Uterus (tissue), 4 donors: Measurements from ENCODE around the gene WDR74. TPM values are rescaled to one million over a fixed set of nuclear protein-coding genes. Genes with fewer than 3 reads are reported as not detected.
A peak's percentile ranks its signal among the peaks of the same experiment; 100 is the strongest.

Source experiments
- DNase-seq, 2 donors: peaks; one replicate each; pipeline ENCODE4 v3.0.0-alpha.2; 2019 to 2020
- H3K27ac ChIP-seq, 2 donors: fragments of 200-600 bp; sonication (generic); 1 replicate in 1 of 2; 2 replicates in 1 of 2; pipeline ENCODE4 v1.5.1; 2016 to 2018
- H3K27me3 ChIP-seq, 2 donors: fragments of 200-600 bp; sonication (generic); one replicate each; pipeline ENCODE4 v1.5.1; 2018 to 2019; ENCODE audit warnings: control low read depth in 1 of 2
- H3K36me3 ChIP-seq, 2 donors: fragments of 200-600 bp; sonication (generic); one replicate each; pipeline ENCODE4 v1.5.1; 2019; ENCODE audit warnings: control low read depth in 1 of 2
- H3K4me1 ChIP-seq, 2 donors: fragments of 200-600 bp; sonication (generic); one replicate each; pipeline ENCODE4 v1.5.1; 2018 to 2019; ENCODE audit warnings: control low read depth in 1 of 2
- H3K4me3 ChIP-seq, 2 donors: fragments of 200-600 bp; sonication (generic); 1 replicate in 1 of 2; 2 replicates in 1 of 2; pipeline ENCODE4 v1.5.1; 2018 to 2019; ENCODE audit warnings: mild to moderate bottlenecking in 1 of 2
- H3K9me3 ChIP-seq, 2 donors: fragments of 200-600 bp; sonication (generic); one replicate each; pipeline ENCODE4 v1.5.1; 2019; ENCODE audit warnings: control low read depth in 1 of 2
- POLR2A ChIP-seq, 2 donors: fragments of 450-650 bp; IDR thresholded peaks; one replicate each; pipeline ENCODE4 v1.6.1; 2016; ENCODE audit warnings: antibody characterized with exemption in 2 of 2, mild to moderate bottlenecking in 1 of 2, moderate library complexity in 1 of 2
- intact Hi-C: fragments of 100-400 bp; cut with DNase I; formaldehyde crosslinking; loops from one replicate; pipeline ENCODE4 v1.15.1; 2023; ENCODE audit warnings: low total_unique reads
- microRNA-seq: library from miRNA; unstranded; fragments of <30 nt; microRNA quantifications from one replicate; pipeline ENCODE4, GENCODE V29; 2016; ENCODE audit warnings: borderline microRNAs expressed, borderline replicate concordance
- small RNA-seq: library from RNA; depleted of rRNA; stranded (forward); fragments of <200 nt; gene quantifications from one replicate; pipeline ENCODE3, GENCODE V24; 2016
- total RNA-seq, 4 donors: library from RNA; depleted of rRNA in 3 of 4; stranded (reverse); fragments of >200 nt in 3 of 4; gene quantifications; one replicate each; pipeline versions ENCODE4 v1.1.0 to v1.2.4, GENCODE V29; 2014 to 2023
- TF ChIP-seq, protein P1 (sequence below), 4 experiments: fragments of 200-600 bp in 2 of 4; fragments of 450-650 bp in 2 of 4; sonication (generic) in 2 of 4; IDR thresholded peaks; one replicate each; pipeline ENCODE4 v1.5.1; 2016 to 2019; ENCODE audit warnings: antibody characterized with exemption in 4 of 4, mild to moderate bottlenecking in 2 of 4, moderate library complexity in 1 of 4
- donor health status: DM: yes; HTN: yes; CAD: no.

Gene WDR74
- total RNA-seq, 4 donors from 2014 or later: 10.0 to 66.0 (median 35.0) TPM

GRCh38 chr11:62789576-62789975 lies 49.8 kb downstream of the WDR74 start:
- no peak overlapping the region for H3K27ac ChIP-seq
- intact Hi-C loops: no loop called here
- DNase-seq: no peak
- H3K27me3 ChIP-seq: no peaks in the 10 kb centered on the region
- H3K9me3 ChIP-seq: no peaks in the 10 kb centered on the region
- peaks cover 0 to 5% of the 10 kb centered on the region in 2 donors for H3K4me1 ChIP-seq
- no peak overlapping the region for H3K4me3 ChIP-seq
- no peak for TF ChIP-seq POLR2A (IDR thresholded peaks at IDR 0.05)
- TF ChIP-seq, protein P1, sequence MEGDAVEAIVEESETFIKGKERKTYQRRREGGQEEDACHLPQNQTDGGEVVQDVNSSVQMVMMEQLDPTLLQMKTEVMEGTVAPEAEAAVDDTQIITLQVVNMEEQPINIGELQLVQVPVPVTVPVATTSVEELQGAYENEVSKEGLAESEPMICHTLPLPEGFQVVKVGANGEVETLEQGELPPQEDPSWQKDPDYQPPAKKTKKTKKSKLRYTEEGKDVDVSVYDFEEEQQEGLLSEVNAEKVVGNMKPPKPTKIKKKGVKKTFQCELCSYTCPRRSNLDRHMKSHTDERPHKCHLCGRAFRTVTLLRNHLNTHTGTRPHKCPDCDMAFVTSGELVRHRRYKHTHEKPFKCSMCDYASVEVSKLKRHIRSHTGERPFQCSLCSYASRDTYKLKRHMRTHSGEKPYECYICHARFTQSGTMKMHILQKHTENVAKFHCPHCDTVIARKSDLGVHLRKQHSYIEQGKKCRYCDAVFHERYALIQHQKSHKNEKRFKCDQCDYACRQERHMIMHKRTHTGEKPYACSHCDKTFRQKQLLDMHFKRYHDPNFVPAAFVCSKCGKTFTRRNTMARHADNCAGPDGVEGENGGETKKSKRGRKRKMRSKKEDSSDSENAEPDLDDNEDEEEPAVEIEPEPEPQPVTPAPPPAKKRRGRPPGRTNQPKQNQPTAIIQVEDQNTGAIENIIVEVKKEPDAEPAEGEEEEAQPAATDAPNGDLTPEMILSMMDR (IDR thresholded peaks at IDR 0.05): no peak
- no peaks in the 10 kb centered on the region for H3K36me3 ChIP-seq

GRCh38 chr11:62788991-62789390 lies 50.4 kb downstream of the WDR74 start:
- Histone ChIP-seq H3K27me3 (no peaks in the 10 kb centered on the region), H3K36me3 (no peaks in the 10 kb centered on the region), H3K9me3 (no peaks in the 10 kb centered on the region), H3K4me3 (no peak overlapping the region), H3K27ac (no peak overlapping the region), H3K4me1 (peaks cover 0 to 5% of the 10 kb centered on the region in 2 donors)
- intact Hi-C loops: no loop called here
- no peak for TF ChIP-seq POLR2A (IDR thresholded peaks at IDR 0.05)
- TF ChIP-seq, protein P1 (IDR thresholded peaks at IDR 0.05): no peak
- DNase-seq: no peak

GRCh38 chr11:62787005-62787759 lies 52.2 kb downstream of the WDR74 start, which contains the start of gene TMEM179B:
TSS of gene TMEM179B (plus strand) at chr11:62787402. CDS start at chr11:62787432, 30 bp downstream.
- H3K36me3 ChIP-seq: no peaks in the 10 kb centered on the region
- intact Hi-C loops: loop anchor here (2.0 kb wide), 1 partner anchor 76 kb away; no protein-coding TSS in a partner anchor

DNA sequence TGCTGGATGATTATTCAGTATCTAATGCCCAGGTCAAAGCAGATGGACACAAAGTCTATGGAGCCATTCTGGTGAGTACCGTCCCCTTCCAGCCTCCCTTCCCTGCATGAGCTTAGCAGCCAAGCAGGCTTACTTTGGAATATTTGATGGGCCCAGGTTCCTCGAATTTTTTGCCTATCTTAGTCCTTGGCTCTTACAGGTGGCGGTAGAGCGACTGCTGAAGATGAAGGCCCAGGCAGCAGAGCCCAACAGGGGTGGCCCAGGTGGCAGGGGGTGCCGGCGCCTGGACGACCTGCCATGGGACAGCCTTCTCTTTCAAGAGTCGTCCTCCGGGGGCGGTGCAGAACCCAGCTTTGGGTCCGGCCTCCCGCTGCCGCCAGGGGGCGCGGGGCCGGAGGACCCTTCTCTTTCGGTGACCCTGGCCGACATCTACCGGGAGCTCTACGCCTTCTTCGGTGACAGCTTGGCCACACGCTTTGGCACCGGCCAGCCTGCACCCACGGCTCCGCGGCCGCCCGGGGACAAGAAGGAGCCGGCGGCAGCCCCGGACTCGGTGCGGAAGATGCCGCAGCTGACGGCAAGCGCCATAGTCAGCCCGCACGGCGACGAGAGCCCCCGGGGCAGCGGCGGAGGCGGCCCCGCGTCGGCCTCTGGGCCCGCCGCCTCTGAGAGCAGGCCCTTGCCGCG lies 52.9 kb downstream of the WDR74 start:
- H3K27ac ChIP-seq: peak overlapping the region; percentile 96 to 97
- no peak for TF ChIP-seq POLR2A (IDR thresholded peaks at IDR 0.05)
- TF ChIP-seq, protein P1 (IDR thresholded peaks at IDR 0.05): peak; percentile 96 to 98 (median 96)
- peak; percentile 87 to 88 for DNase-seq
- intact Hi-C loops: loop anchor here (2.0 kb wide), 1 partner anchor 76 kb away; no protein-coding TSS in a partner anchor
- no peaks in the 10 kb centered on the region for H3K27me3 ChIP-seq
- H3K9me3 ChIP-seq: no peaks in the 10 kb centered on the region
- H3K4me1 ChIP-seq: no peaks in the 10 kb centered on the region
- no peaks in the 10 kb centered on the region for H3K36me3 ChIP-seq
- peak overlapping the region; percentile 84 to 96 for H3K4me3 ChIP-seq

More at GRCh38 chr11:62787005-62787759, 52.2 kb downstream of the WDR74 start, which contains the start of gene TMEM179B:
- Histone ChIP-seq H3K9me3 (no peaks in the 10 kb centered on the region), H3K27ac (peak within 1 kb of the TSS; percentile 96 to 97), H3K4me3 (peak within 1 kb of the TSS; percentile 84 to 96), H3K4me1 (peaks cover 0 to 2% of the 10 kb centered on the region in 2 donors), H3K27me3 (no peaks in the 10 kb centered on the region)
- DNase-seq: peak; percentile 96 to 99
- TF ChIP-seq, protein P1 (IDR thresholded peaks at IDR 0.05): peak in 3 of 4 experiments; percentile 61 to 67 (median 61)
- TF ChIP-seq POLR2A (IDR thresholded peaks at IDR 0.05): peak; percentile 96 to 98

Small RNA genes within 50 kb of the gene (microRNA-seq; reads per million reads assigned to microRNA genes)
- gene MIR6514 (not detected), gene MIR6748 (not detected)

Small RNA genes within 50 kb of the gene (small RNA-seq; reads per million reads assigned to genes)
- not detected for gene MIR6514
- not detected for gene RF00099
- not detected for gene RNU6-118P
- not detected for gene SNORD22
- gene SNORD26: not detected
- gene SNORD27: not detected
- not detected for gene SNORD28
- gene SNORD30: 916 reads per million, percentile 98 among the genes with 10 or more reads in this experiment

Other genes with a start within 250 kb of the WDR74 start
- gene TUT1, start 248.1 kb downstream of the WDR74 start, total RNA-seq: 10 to 100 TPM in 1 of 4 donors, 1 to 10 TPM in 3; 7.1 to 19.3 (median 8.6) TPM
- gene MTA2, start 237.7 kb downstream of the WDR74 start, total RNA-seq: 100 to 1,000 TPM in 2 of 4 donors, 10 to 100 TPM in 2; 37.9 to 120 (median 78.2) TPM
- gene EML3, start 226.8 kb downstream of the WDR74 start, total RNA-seq: 100 to 1,000 TPM in 1 of 4 donors, 10 to 100 TPM in 3; 17.9 to 126 (median 36.8) TPM
- 10 to 100 TPM in 1 of 4 donors, 1 to 10 TPM in 1, under 1 TPM in 1, not detected in 1; 0.77 to 11.9 (median 5.3) TPM for gene ROM1, start 226.3 kb downstream of the WDR74 start, total RNA-seq
- 10 to 100 TPM; 17.7 to 50.4 (median 23.1) TPM for gene B3GAT3, start 217.6 kb downstream of the WDR74 start, total RNA-seq
- 100 to 1,000 TPM in 3 of 4 donors, 10 to 100 TPM in 1; 56.9 to 513 (median 270) TPM for gene GANAB, start 193.0 kb downstream of the WDR74 start, total RNA-seq
- gene INTS5, start 186.3 kb downstream of the WDR74 start, total RNA-seq: 10 to 100 TPM in 3 of 4 donors, 1 to 10 TPM in 1; 4.9 to 27.4 (median 18.8) TPM
- 10 to 100 TPM in 3 of 4 donors, 1 to 10 TPM in 1; 4.6 to 35.7 (median 19.5) TPM for gene C11orf98, start 174.4 kb downstream of the WDR74 start, total RNA-seq
- 10 to 100 TPM in 2 of 4 donors, 1 to 10 TPM in 1, not detected in 1; 7.7 to 25.9 (median 12.6) TPM for gene CSKMT, start 174.3 kb downstream of the WDR74 start, total RNA-seq
- 1 to 10 TPM in 3 of 4 donors, under 1 TPM in 1; 0.51 to 6.6 (median 3.4) TPM for gene UQCC3, start 167.9 kb downstream of the WDR74 start, total RNA-seq
- 10 to 100 TPM in 1 of 4 donors, 1 to 10 TPM in 2, not detected in 1; 3.5 to 18.2 (median 6.9) TPM for gene LBHD1, start 167.3 kb downstream of the WDR74 start, total RNA-seq
- 100 to 1,000 TPM in 2 of 4 donors, 10 to 100 TPM in 2; 55.4 to 276 (median 102) TPM for gene UBXN1, start 160.5 kb downstream of the WDR74 start, total RNA-seq
- 10 to 100 TPM; 36.2 to 50.6 (median 41.4) TPM for gene LRRN4CL, start 150.1 kb downstream of the WDR74 start, total RNA-seq
- 10 to 100 TPM; 24.1 to 46.7 (median 34.4) TPM for gene BSCL2, start 132.2 kb downstream of the WDR74 start, total RNA-seq
- under 1 TPM in 1 of 4 donors, not detected in 3; 0.52 TPM for gene GNG3, start 131.9 kb downstream of the WDR74 start, total RNA-seq
- gene HNRNPUL2, start 112.1 kb downstream of the WDR74 start, total RNA-seq: 10 to 100 TPM; 17.7 to 58.3 (median 21.3) TPM
- gene TTC9C, start 111.1 kb downstream of the WDR74 start, total RNA-seq: 10 to 100 TPM in 2 of 4 donors, 1 to 10 TPM in 2; 1.3 to 32.4 (median 16.3) TPM
- gene ZBTB3, start 85.4 kb downstream of the WDR74 start, total RNA-seq: 10 to 100 TPM in 3 of 4 donors, under 1 TPM in 1; 0.59 to 28.9 (median 18.3) TPM
- gene POLR2G, start 78.0 kb downstream of the WDR74 start, total RNA-seq: 10 to 100 TPM; 55.0 to 97.6 (median 76.0) TPM
- gene TAF6L, start 68.2 kb downstream of the WDR74 start, total RNA-seq: 10 to 100 TPM in 3 of 4 donors, 1 to 10 TPM in 1; 6.8 to 34.3 (median 24.1) TPM
- 10 to 100 TPM; 22.3 to 83.8 (median 34.2) TPM for gene TMEM179B, start 52.2 kb downstream of the WDR74 start, total RNA-seq
- 10 to 100 TPM in 2 of 4 donors, 1 to 10 TPM in 2; 1.0 to 28.0 (median 10.0) TPM for gene TMEM223, start 47.6 kb downstream of the WDR74 start, total RNA-seq
- gene NXF1, start 34.1 kb downstream of the WDR74 start, total RNA-seq: 10 to 100 TPM; 41.0 to 96.2 (median 50.2) TPM
- gene STX5, start 7.5 kb downstream of the WDR74 start, total RNA-seq: 10 to 100 TPM; 36.5 to 73.5 (median 55.2) TPM
- not detected for gene TEX54, start 6.7 kb downstream of the WDR74 start, total RNA-seq
- gene SLC3A2, start 41.3 kb upstream of the WDR74 start, total RNA-seq: 100 to 1,000 TPM in 2 of 4 donors, 10 to 100 TPM in 2; 69.8 to 206 (median 98.4) TPM
- 1 to 10 TPM in 1 of 4 donors, not detected in 3; 1.3 TPM for gene CHRM1, start 81.8 kb upstream of the WDR74 start, total RNA-seq
- gene SLC22A6, start 145.4 kb upstream of the WDR74 start, total RNA-seq: not detected
- not detected for gene SLC22A8, start 176.3 kb upstream of the WDR74 start, total RNA-seq